Endodermal cell (in vitro differentiated cells): ENCODE measurements around the gene CRYGA. TPM values are rescaled to one million over a fixed set of nuclear protein-coding genes. Genes with fewer than 3 reads are reported as not detected.
A peak's percentile ranks its signal among the peaks of the same experiment; 100 is the strongest.
"Not testable (repeated sequence)": the region's sequence is repeated elsewhere in the genome, so short reads cannot be mapped to it uniquely, and the experiment has no call there.

ENCODE experiments used
- DNase-seq: peaks from one replicate; pipeline ENCODE4 v3.0.0-alpha.2; 2017
- H3K27ac ChIP-seq: 2 replicates; pipeline ENCODE4 v1.5.1; 2013; ENCODE audit warnings: mild to moderate bottlenecking, low read depth, low read length, moderate library complexity
- H3K27me3 ChIP-seq: 2 replicates; pipeline ENCODE4 v1.6.1; 2013; ENCODE audit warnings: mild to moderate bottlenecking, low read length, moderate library complexity; ENCODE audit not compliant: insufficient read depth, control insufficient read depth, poor library complexity, severe bottlenecking
- H3K36me3 ChIP-seq: 2 replicates; pipeline ENCODE4 v1.7.0; 2013; ENCODE audit warnings: mild to moderate bottlenecking, low read length, moderate library complexity; ENCODE audit not compliant: control insufficient read depth, insufficient read depth
- H3K4me1 ChIP-seq: one replicate; pipeline ENCODE4 v1.7.0; 2013; ENCODE audit warnings: low read length; ENCODE audit not compliant: control insufficient read depth, insufficient read depth
- H3K4me3 ChIP-seq: 2 replicates; pipeline ENCODE4 v1.5.1; 2013; ENCODE audit warnings: mild to moderate bottlenecking, low read length, moderate library complexity
- H3K9ac ChIP-seq: 2 replicates; pipeline ENCODE4 v1.6.1; 2013; ENCODE audit warnings: mild to moderate bottlenecking, low read length, moderate library complexity; ENCODE audit not compliant: poor library complexity, severe bottlenecking; ENCODE audit errors: extremely low read depth
- H3K9me3 ChIP-seq: 2 replicates; pipeline ENCODE4 v1.6.1; 2013; ENCODE audit warnings: mild to moderate bottlenecking, low read length, moderate library complexity; ENCODE audit not compliant: control insufficient read depth
- H3K27ac Mint-ChIP-seq: 2 replicates; pipeline ENCODE4 v1.8.0; 2020; ENCODE audit warnings: mixed read lengths
- H3K27me3 Mint-ChIP-seq: 2 replicates; pipeline ENCODE4 v1.8.0; 2021; ENCODE audit warnings: mild to moderate bottlenecking, mixed read lengths; ENCODE audit not compliant: insufficient read depth
- H3K36me3 Mint-ChIP-seq: 2 replicates; pipeline ENCODE4 v1.8.0; 2020; ENCODE audit warnings: low read depth, mixed read lengths
- H3K4me1 Mint-ChIP-seq: 2 replicates; pipeline ENCODE4 v1.8.0; 2020; ENCODE audit warnings: mixed read lengths
- H3K4me3 Mint-ChIP-seq: 2 replicates; pipeline ENCODE4 v1.8.0; 2020; ENCODE audit warnings: mild to moderate bottlenecking, moderate library complexity, mixed read lengths
- H3K9me3 Mint-ChIP-seq: 2 replicates; pipeline ENCODE4 v1.8.0; 2020; ENCODE audit warnings: mild to moderate bottlenecking, mixed read lengths
- CTCF ChIP-seq: fragments of 200-600 bp; sonication (generic); conservative IDR thresholded peaks from 2 replicates; pipeline ENCODE4 v1.5.0; 2021; ENCODE audit warnings: antibody characterized with exemption, mild to moderate bottlenecking
- WGBS, 2 experiments: methylation state at CpG; one replicate each; pipeline versions ENCODE4 v1.1.5 to v1.1.7; 2013; ENCODE audit warnings: missing lambda C conversion rate in 2 of 2, mixed read lengths in 1 of 2; ENCODE audit not compliant: insufficient coverage in 1 of 2, insufficient read length in 1 of 2; 5-methylcytosine and 5-hydroxymethylcytosine counted together
- total RNA-seq, 2 donors: library from RNA; stranded (reverse); fragmentation: NEBNext Ultra II Directional in 1 of 2; extraction: Animal tissue kit (Norgen Biotek cat#: 25700) in 1 of 2; gene quantifications; 2 replicates in 1 of 2; 3 replicates in 1 of 2; pipeline ENCODE4 v1.2.1, GENCODE V29; 2021

CRYGA gene
- total RNA-seq, 2 donors from 2014 or later: not detected

- H3K36me3 Mint-ChIP-seq: no peaks in the 10 kb centered on the region
- TF ChIP-seq CTCF: no peak
- Histone ChIP-seq H3K9ac (no peak overlapping the region), H3K4me3 (no peak overlapping the region), H3K9me3 (peaks cover 11% of the 10 kb centered on the region), H3K4me1 (no peaks in the 10 kb centered on the region), H3K27me3 (no peaks in the 10 kb centered on the region), H3K36me3 (no peaks in the 10 kb centered on the region), H3K27ac (peak overlapping the region; percentile 1)
- 96% methylated on average over 3 of the region's 3 CpGs; no CpG with 5 or more reads in 1 of the 2 experiments for WGBS, 2 experiments
- no peak overlapping the region for H3K27ac Mint-ChIP-seq
- DNase-seq: no peak
- H3K4me1 Mint-ChIP-seq: peaks cover 3% of the 10 kb centered on the region
- no peak overlapping the region for H3K4me3 Mint-ChIP-seq
- peaks cover 12% of the 10 kb centered on the region for H3K9me3 Mint-ChIP-seq
- no peaks in the 10 kb centered on the region for H3K27me3 Mint-ChIP-seq
Observed at GRCh38 chr2:208118918-208119317, 44.5 kb downstream of the CRYGA start.

DNA sequence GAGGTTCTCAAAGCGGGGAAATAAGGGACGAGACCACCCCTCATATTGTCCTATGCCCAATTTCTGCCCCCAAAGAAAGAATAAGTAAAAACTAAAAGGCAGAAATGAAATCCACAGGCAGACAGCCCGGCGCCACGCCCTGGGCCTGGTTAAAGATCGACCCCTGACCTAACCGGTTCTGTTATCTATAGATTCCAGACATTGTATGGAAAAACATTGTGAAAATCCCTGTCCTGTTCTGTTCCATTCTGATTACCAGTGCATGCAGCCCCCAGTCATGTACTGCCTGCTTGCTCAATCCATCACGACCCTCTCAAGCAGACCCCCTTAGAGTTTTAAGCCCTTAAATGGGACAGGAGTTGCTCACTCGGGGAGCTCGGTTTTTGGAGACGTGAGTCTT, 46.0 kb downstream of the CRYGA start:
- not testable (repeated sequence) for H3K27ac ChIP-seq, H3K4me3 ChIP-seq, H3K4me1 ChIP-seq, H3K36me3 ChIP-seq, H3K27ac Mint-ChIP-seq, H3K4me3 Mint-ChIP-seq, H3K27me3 ChIP-seq, H3K9ac ChIP-seq, H3K27me3 Mint-ChIP-seq, DNase-seq, H3K36me3 Mint-ChIP-seq
- WGBS, 2 experiments: 96 to 100% methylated on average over 8 to 11 of the region's 11 CpGs
- peaks cover 12% of the 10 kb centered on the region for H3K9me3 Mint-ChIP-seq
- peaks cover 12% of the 10 kb centered on the region for H3K4me1 Mint-ChIP-seq
- peaks cover 11% of the 10 kb centered on the region for H3K9me3 ChIP-seq

DNA sequence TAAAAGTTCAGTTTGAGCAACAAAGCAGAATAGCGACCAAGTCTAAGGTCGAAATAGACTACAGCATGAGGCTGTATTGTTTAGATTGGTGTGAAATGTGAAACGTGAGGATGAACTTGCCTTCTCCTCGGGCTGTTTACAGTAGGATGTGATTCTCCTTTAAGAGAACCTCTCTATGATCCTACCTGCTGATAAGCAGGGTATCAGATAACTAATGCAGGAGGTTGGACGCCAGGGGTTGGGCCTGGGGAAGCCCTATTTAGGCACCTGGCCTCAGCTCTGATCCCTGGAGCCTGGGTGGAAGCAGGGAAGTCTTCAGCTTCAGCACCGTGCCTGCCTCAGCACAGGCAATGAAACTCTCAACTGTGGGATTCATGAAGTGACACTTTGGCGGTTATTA, 50.4 kb downstream of the CRYGA start:
- Mint-ChIP-seq H3K27ac (peak overlapping the region; percentile 35), H3K9me3 (peaks cover 10% of the 10 kb centered on the region), H3K36me3 (peaks cover 5% of the 10 kb centered on the region), H3K4me1 (peaks cover 17% of the 10 kb centered on the region), H3K27me3 (no peaks in the 10 kb centered on the region), H3K4me3 (peak overlapping the region; percentile 35)
- peak; percentile 14 for TF ChIP-seq CTCF
- H3K27ac ChIP-seq: no peak overlapping the region
- H3K4me1 ChIP-seq: peaks cover 9% of the 10 kb centered on the region
- H3K9me3 ChIP-seq: peaks cover 8% of the 10 kb centered on the region
- H3K4me3 ChIP-seq: peak overlapping the region; percentile 63
- H3K27me3 ChIP-seq: no peaks in the 10 kb centered on the region
- WGBS, 2 experiments: 10 to 26% methylated on average over 5 to 7 of the region's 7 CpGs
- H3K9ac ChIP-seq: no peak overlapping the region
- no peaks in the 10 kb centered on the region for H3K36me3 ChIP-seq
- peak; percentile 92 for DNase-seq

DNA sequence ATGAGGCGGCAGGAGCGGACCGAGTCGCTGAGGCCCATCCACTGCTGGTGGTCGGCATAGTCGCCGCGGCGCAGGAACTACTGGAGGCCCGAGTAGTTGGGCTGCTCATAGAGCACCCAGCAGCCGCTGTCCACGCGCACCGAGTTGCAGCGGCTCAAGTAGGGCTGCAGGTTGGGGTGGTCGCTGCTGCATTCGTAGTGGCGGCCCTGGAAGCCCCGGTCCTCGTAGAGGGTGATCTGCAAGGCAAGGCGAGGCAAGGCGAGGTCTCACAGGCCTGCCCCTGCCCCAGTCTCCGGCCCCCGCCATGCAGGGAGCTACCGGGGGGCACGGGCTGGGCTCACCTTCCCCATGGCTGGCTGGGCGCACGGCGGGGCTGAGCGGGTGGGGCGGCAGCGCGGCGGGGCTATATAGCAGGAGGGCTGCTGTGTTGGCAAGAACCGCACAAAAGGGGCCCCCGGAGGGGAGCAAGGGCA, 51.1 kb downstream of the CRYGA start:
- not testable (repeated sequence) for H3K9ac ChIP-seq, H3K27me3 Mint-ChIP-seq, H3K9me3 ChIP-seq, H3K27me3 ChIP-seq, H3K27ac ChIP-seq, H3K9me3 Mint-ChIP-seq, H3K4me3 ChIP-seq, H3K36me3 ChIP-seq, H3K4me1 ChIP-seq, H3K27ac Mint-ChIP-seq, H3K36me3 Mint-ChIP-seq
- 20 to 25% methylated on average over 4 to 35 of the region's 36 CpGs for WGBS, 2 experiments
- Mint-ChIP-seq H3K4me3 (peak overlapping the region; percentile 35), H3K4me1 (peaks cover 17% of the 10 kb centered on the region)
- DNase-seq: peak; percentile 80

Other genes with a start within 250 kb of the CRYGA start
- 10 to 100 TPM; 13.3 to 17.9 TPM for gene PLEKHM3, start 138.1 kb downstream of the CRYGA start, total RNA-seq
- gene CRYGD, start 39.1 kb downstream of the CRYGA start, total RNA-seq: 1 to 10 TPM in 1 of 2 donors, not detected in 1; 2.2 TPM
- not detected for gene CRYGC, start 33.8 kb downstream of the CRYGA start, total RNA-seq
- gene CRYGB, start 17.4 kb downstream of the CRYGA start, total RNA-seq: under 1 TPM in 1 of 2 donors, not detected in 1; 0.46 TPM
- under 1 TPM in 1 of 2 donors, not detected in 1; 0.55 TPM for gene C2orf80, start 26.4 kb upstream of the CRYGA start, total RNA-seq
- gene IDH1, start 91.5 kb upstream of the CRYGA start, total RNA-seq: 100 to 1,000 TPM; 305 to 431 TPM
- gene PIKFYVE, start 102.7 kb upstream of the CRYGA start, total RNA-seq: 10 to 100 TPM; 34.9 to 41.2 TPM
- under 1 TPM in 1 of 2 donors, not detected in 1; 0.37 TPM for gene PTH2R, start 243.2 kb upstream of the CRYGA start, total RNA-seq